GM13977 (cell line): Measurements from ENCODE around the gene KCNK7.

Experiments
- DNase-seq: peaks from one replicate; pipeline ENCODE4 v3.0.0; 2012; ENCODE audit warnings: low spot score
- in situ Hi-C: fragments of 300-500 bp; cut with MboI; formaldehyde crosslinking; loops from one replicate; pipeline ENCODE4 v1.12.0; 2022; ENCODE audit warnings: low sequenced_read_pairs, low pct_unique_long_range_greater_than_20kb, mixed read lengths, inconsistent platforms; ENCODE audit not compliant: unreplicated experiment
- TF ChIP-seq, protein P1 (sequence below): IDR thresholded peaks from 2 replicates; pipeline ENCODE4 v1.5.1; 2012; ENCODE audit warnings: mild to moderate bottlenecking, control low read depth; ENCODE audit not compliant: insufficient read depth; ENCODE audit errors: extremely low read depth, missing control alignments

Gene KCNK7

DNA sequence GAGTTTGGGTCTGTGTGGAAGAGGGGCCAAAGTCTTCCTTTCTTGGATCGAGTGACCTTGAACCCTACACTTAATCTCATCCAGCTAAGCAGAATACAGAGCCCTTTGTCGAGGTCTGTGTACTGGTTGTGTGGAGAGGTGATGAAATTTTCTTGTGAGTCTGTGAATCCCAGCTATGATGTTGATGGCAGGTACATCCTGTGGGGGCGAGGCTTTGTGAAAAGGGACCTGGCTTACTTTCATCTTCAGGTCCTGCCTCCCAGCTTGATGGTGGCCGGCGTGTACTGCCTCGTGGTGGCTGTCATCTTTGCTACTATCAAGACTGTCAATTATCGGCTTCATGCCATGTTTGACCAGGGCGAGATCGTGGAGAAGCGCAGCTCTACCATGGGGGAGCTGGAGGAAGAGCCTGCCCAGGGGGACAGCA is 21.0 kb upstream of the KCNK7 start:
- no peak for DNase-seq
- TF ChIP-seq, protein P1, sequence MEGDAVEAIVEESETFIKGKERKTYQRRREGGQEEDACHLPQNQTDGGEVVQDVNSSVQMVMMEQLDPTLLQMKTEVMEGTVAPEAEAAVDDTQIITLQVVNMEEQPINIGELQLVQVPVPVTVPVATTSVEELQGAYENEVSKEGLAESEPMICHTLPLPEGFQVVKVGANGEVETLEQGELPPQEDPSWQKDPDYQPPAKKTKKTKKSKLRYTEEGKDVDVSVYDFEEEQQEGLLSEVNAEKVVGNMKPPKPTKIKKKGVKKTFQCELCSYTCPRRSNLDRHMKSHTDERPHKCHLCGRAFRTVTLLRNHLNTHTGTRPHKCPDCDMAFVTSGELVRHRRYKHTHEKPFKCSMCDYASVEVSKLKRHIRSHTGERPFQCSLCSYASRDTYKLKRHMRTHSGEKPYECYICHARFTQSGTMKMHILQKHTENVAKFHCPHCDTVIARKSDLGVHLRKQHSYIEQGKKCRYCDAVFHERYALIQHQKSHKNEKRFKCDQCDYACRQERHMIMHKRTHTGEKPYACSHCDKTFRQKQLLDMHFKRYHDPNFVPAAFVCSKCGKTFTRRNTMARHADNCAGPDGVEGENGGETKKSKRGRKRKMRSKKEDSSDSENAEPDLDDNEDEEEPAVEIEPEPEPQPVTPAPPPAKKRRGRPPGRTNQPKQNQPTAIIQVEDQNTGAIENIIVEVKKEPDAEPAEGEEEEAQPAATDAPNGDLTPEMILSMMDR, result no peak
- in situ Hi-C loops, result no loop called here

DNA sequence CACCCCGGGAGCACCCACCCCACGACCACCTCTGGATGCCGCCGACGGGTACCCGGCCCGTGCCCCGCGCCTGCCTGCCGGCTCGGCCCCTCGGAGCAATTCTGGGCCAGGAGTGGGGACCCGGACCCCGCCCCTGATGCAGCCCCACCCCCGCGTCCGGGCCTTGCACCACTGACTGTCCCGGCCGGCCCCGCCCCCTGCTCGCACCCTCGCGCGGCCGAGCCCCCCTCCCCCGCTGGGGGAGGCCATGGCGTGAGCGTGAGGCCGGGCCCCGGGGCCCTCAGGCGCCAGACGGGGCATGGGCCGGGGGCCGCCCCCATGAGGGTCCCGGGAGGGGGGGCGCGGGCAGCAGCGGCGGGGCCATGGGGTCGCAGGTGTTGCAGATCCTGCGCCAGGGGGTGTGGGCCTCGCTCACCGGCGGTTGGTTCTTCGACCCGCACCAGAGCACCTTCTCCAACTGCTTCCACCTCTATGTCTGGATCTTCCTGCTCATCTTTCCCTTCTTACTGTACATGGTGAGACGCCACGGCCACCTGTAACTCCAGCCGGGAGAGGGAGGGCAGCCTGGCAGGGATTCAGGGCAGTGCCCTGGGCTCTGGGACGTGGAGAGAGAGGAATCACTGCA is 20.5 kb upstream of the KCNK7 start:
- DNase-seq, result peak; percentile 89
- in situ Hi-C loops, result no loop called here
- TF ChIP-seq, protein P1, result no peak

DNA sequence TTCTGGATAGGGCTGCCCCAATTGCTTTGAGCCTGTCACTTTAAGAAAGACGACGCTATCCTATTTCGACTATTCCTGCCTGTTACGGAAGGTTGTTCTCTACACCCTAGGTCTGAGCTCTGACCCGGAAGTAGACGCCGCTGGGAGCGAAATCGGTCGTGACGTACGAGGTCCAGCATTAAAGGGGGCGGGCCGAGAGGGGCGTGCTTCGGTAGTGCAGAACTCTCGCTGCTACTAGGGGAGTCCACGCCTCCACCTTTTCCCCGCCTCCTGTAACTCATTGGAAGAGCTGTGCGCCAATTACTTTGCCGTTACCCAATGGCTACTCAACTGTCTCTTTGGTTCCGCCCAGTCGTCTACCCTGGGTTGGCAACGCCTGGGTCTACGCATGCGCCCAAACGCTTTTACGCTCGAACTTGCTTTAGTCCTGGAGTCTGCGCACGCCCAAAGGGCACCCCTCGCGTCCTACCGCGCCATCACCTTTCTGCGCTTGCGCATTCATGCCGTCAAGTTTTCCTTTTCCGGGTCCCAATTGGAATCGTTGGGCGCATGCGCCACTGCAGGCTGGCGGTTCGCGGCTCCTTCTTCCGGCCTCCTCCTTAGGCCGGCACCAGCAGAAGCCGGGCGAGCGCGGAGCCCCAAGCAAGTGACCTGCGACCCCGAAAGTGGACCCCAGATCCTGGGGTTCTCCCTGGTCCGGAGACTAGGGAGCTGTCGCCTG is 19.8 kb upstream of the KCNK7 start, which contains the start of gene PCNX3:
Gene PCNX3, plus strand, starts transcription at position 548 of the 721 bp plus-strand sequence. CDS start 536 bp downstream, outside the sequence.
- DNase-seq, result peak; percentile 100
- in situ Hi-C loops, result no loop called here
- TF ChIP-seq, protein P1, result no peak

DNA sequence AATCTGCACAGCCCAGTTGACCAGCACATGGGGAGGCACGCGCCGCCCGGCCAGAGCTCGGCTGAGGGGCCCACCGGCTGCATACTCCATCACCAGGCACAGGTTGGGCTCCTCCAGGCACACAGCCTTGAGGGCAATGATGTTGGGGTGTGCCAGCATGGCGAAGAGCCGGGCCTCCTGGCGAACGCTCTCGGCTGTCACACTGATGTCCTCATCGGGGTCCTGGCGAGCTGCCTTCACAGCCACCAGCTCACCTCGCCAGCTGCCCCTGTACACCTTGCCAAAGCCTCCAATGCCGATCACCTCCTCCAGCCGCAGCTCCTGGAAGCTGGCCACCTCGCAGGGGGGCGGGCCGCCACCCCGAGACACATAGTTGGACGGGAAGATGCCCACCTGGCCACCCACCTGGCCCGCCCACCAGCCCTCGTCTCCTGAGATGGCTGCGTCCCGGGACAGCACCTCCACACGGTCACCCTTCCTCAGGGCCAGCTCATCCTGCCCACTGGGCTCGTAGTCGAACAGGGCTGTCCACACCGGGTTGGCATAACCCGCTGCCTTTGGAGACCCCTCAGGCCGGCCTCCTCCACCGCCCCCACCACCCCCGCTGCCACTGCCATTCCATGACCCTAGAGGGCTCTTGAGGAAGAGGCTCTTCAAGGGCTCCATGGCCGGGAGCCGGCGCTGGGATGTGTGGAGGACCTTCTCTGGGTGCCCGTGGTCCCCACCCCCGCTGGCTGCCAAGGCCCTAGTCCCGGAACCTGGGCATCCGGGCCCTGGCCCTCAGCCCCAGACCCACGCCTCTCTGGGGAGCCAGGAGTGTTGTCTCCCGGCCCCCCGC is 17.7 kb upstream of the KCNK7 start:
- no peak for DNase-seq
- in situ Hi-C loops, result no loop called here
- TF ChIP-seq, protein P1, result no peak

DNA sequence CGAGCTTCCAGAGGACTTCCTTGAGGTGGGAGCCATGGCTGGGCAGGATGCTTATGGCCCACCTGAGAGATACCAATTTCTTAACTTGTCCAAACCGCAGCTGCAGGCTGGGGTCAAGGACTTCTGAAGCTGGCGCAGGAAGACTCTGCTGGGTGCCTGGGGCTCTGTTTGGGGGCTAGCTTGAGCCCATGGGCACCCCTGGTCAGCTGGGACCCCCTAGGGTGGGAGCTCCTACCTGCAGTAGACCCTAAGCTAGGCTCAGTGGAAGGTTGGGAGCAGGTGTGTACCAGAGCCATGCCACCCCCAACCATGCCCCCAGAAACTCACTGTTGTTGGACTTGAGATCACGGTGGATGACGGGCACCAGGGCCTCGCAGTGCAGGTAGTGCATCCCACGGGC is 17.1 kb upstream of the KCNK7 start:
- TF ChIP-seq, protein P1, result no peak
- in situ Hi-C loops, result no loop called here
- no peak for DNase-seq

DNA sequence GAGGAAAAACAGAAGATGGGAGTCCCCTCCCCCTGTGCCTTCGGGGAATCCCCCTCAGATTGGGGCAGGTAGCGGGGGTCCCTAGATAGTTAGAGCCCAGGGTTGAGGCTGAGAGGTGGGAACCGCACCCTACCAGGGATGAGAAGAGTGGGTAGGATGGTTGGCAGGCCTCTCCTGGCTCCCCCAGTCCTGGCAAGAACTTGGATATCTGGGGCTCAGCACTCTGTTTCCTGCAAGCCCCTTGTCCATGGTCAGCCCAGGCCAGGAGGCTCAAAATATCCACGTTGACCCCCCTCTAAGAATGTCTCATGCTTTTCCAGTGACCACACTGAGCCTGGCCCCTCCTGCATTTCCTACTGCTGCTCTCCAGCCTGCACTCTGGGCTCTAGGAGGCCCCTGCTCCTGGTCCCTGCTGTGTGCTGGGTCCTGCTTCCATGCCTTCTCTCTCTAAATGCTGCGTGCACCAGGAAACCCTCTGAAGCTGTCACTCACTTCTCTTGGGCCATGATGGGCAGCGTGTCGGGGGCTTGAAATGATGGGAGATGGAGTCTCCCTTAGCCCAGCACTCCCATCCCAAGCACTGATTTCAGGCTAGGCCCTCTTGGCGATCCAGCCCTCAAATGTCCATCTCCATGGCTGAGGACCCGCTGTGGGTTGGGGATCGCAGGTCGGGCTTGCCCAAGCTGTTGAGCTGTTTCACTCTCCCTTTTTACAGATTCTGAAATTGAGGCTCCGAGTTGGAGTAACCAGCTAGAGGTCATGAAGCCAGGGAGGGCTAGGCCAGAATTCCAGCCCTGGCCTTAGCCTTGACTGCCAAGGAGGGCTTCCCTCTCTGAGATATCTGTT is 16.4 kb upstream of the KCNK7 start:
- DNase-seq, result no peak
- TF ChIP-seq, protein P1, result no peak
- in situ Hi-C loops, result no loop called here
